B cell (primary cell): Measurements from ENCODE around the gene RAC2. TPM values are rescaled to one million over a fixed set of nuclear protein-coding genes. Genes with fewer than 3 reads are reported as not detected.
A peak's percentile ranks its signal among the peaks of the same experiment; 100 is the strongest.

Source experiments
- ATAC-seq: fragments of 200-7000 bp; cut with Tn5 transposase; one replicate; pipeline ENCODE4 v1.10.0; 2021; ENCODE audit warnings: low read depth, mild to moderate bottlenecking, moderate number of reproducible peaks, moderate library complexity
- CTCF ChIA-PET: fragments of 350-600 bp; sonication (Branson Sonifier 250); formaldehyde crosslinking; loops from one replicate; lab custom pipeline; 2021; ENCODE audit warnings: antibody characterized with exemption, inconsistent platforms; lab: Charles Lee
- POLR2A ChIA-PET: fragments of 350-600 bp; sonication (Branson Sonifier 250); formaldehyde crosslinking; loops from one replicate; lab custom pipeline; 2021; ENCODE audit warnings: antibody characterized with exemption; lab: Charles Lee
- DNase-seq: peaks from one replicate; pipeline ENCODE4 v3.0.0; 2013
- H2AFZ ChIP-seq: 2 replicates; pipeline ENCODE4 v1.6.1; 2012; ENCODE audit warnings: mild to moderate bottlenecking, low read depth, low read length; ENCODE audit not compliant: insufficient read depth, poor library complexity, severe bottlenecking
- H3K27ac ChIP-seq, 2 donors: 1 replicate in 1 of 2; 2 replicates in 1 of 2; pipeline ENCODE4 v1.5.1; 2012 to 2013; ENCODE audit warnings: low read length in 2 of 2, mild to moderate bottlenecking in 2 of 2, moderate library complexity in 1 of 2
- H3K27me3 ChIP-seq, 4 experiments: fragments of 200-600 bp in 1 of 4; sonication (generic) in 1 of 4; replicated peaks in 1 of 4; 1 replicate in 2 of 4; 2 replicates in 2 of 4; pipeline versions ENCODE4 v1.6.1 to v1.7.0; 2013 to 2016; ENCODE audit warnings: low read length in 3 of 4, mild to moderate bottlenecking in 2 of 4, mixed read lengths in 1 of 4, moderate library complexity in 1 of 4; ENCODE audit not compliant: insufficient read depth in 4 of 4, control insufficient read depth in 3 of 4; ENCODE audit errors: control extremely low read depth in 1 of 4
- H3K36me3 ChIP-seq, 2 experiments: replicated peaks in 1 of 2; 1 replicate in 1 of 2; 2 replicates in 1 of 2; pipeline versions ENCODE4 v1.6.1 to v1.7.1; 2013; ENCODE audit warnings: low read length in 1 of 2; ENCODE audit not compliant: insufficient read depth in 2 of 2, control insufficient read depth in 1 of 2; ENCODE audit errors: control extremely low read depth in 1 of 2, extremely low read depth in 1 of 2
- H3K4me1 ChIP-seq, 2 donors: fragments of 200-600 bp in 1 of 2; sonication (generic) in 1 of 2; 1 replicate in 1 of 2; 2 replicates in 1 of 2; pipeline versions ENCODE4 v1.5.1 to v1.6.1; 2013 to 2017; ENCODE audit warnings: low read length in 2 of 2; ENCODE audit not compliant: control insufficient read depth in 2 of 2, insufficient read depth in 2 of 2
- H3K4me2 ChIP-seq: replicated peaks from 2 replicates; pipeline ENCODE3; 2012; ENCODE audit warnings: mild to moderate bottlenecking, low read depth, low read length; ENCODE audit not compliant: poor library complexity, severe bottlenecking
- H3K4me3 ChIP-seq, 5 experiments: fragments of 200-600 bp in 1 of 5; sonication (generic) in 1 of 5; 1 replicate in 3 of 5; 2 replicates in 2 of 5; pipeline versions ENCODE4 v1.5.1 to v1.7.0; 2011 to 2016; ENCODE audit warnings: low read length in 4 of 5, mild to moderate bottlenecking in 4 of 5, low read depth in 2 of 5, control low read depth in 1 of 5, moderate library complexity in 1 of 5; ENCODE audit not compliant: insufficient read depth in 1 of 5; ENCODE audit errors: control extremely low read depth in 1 of 5, extremely low read depth in 1 of 5
- H3K79me2 ChIP-seq: fragments of 200-600 bp; sonication (generic); one replicate; pipeline ENCODE4 v1.6.0; 2016; ENCODE audit warnings: low read length; ENCODE audit not compliant: control insufficient read depth, insufficient read depth
- H3K9ac ChIP-seq: fragments of 200-600 bp; sonication (generic); 2 replicates; pipeline ENCODE4 v1.6.1; 2017; ENCODE audit warnings: mild to moderate bottlenecking, low read length, moderate library complexity
- H3K9me3 ChIP-seq, 3 donors: one replicate each; pipeline versions ENCODE4 v1.6.1 to v1.7.1; 2013; ENCODE audit warnings: low read length in 2 of 3; ENCODE audit not compliant: control insufficient read depth in 2 of 3, insufficient read depth in 1 of 3; ENCODE audit errors: control extremely low read depth in 1 of 3
- H4K20me1 ChIP-seq: 2 replicates; pipeline ENCODE4 v1.6.0; 2012; ENCODE audit warnings: mild to moderate bottlenecking, low read length; ENCODE audit not compliant: insufficient read depth, control insufficient read depth, poor library complexity, severe bottlenecking
- H3K27ac Mint-ChIP-seq: one replicate; pipeline ENCODE4 v1.8.0; 2021; ENCODE audit warnings: mixed read lengths
- H3K27me3 Mint-ChIP-seq: one replicate; pipeline ENCODE4 v1.8.0; 2021; ENCODE audit warnings: mixed read lengths
- H3K4me1 Mint-ChIP-seq: one replicate; pipeline ENCODE4 v1.8.0; 2021; ENCODE audit warnings: mixed read lengths
- H3K4me3 Mint-ChIP-seq: one replicate; pipeline ENCODE4 v1.8.0; 2021; ENCODE audit warnings: mixed read lengths
- H3K9me3 Mint-ChIP-seq: one replicate; pipeline ENCODE4 v1.8.0; 2022; ENCODE audit warnings: mixed read lengths; ENCODE audit not compliant: insufficient read depth
- CTCF ChIP-seq: fragments of 200-600 bp; IDR thresholded peaks from one replicate; pipeline ENCODE4 v1.8.0; 2022; ENCODE audit warnings: antibody characterized with exemption, mild to moderate bottlenecking
- EZH2 ChIP-seq: IDR thresholded peaks from 2 replicates; pipeline ENCODE4 v1.6.1; 2012; ENCODE audit warnings: borderline replicate concordance, low read depth, mild to moderate bottlenecking, moderate library complexity, low read length; ENCODE audit not compliant: insufficient read depth, poor library complexity, severe bottlenecking
- WGBS: methylation state at CpG from one replicate; pipeline ENCODE4 v1.1.5; 2013; ENCODE audit warnings: missing lambda C conversion rate; ENCODE audit not compliant: insufficient coverage; 5-methylcytosine and 5-hydroxymethylcytosine counted together
- intact Hi-C: fragments of 100-400 bp; cut with micrococcal nuclease; formaldehyde crosslinking; loops from one replicate; pipeline ENCODE4 v1.10.0; 2022
- polyA plus RNA-seq: library from polyadenylated mRNA; depleted of rRNA; stranded (reverse); fragments of >200 nt; gene quantifications from 2 replicates; pipeline ENCODE4 v1.2.3, GENCODE V29; 2012
- total RNA-seq, 2 donors: library from RNA; stranded (reverse); fragments of 120-200 nt in 1 of 2; gene quantifications; 1 replicate in 1 of 2; 2 replicates in 1 of 2; pipeline versions ENCODE4 v1.2.3 to v1.2.4, GENCODE V29; 2013 to 2022

Gene RAC2
- total and polyA plus RNA-seq, 2 donors (not counting 1 experiment from before 2014, with no cell fraction given), result 273 to 776 TPM

DNA sequence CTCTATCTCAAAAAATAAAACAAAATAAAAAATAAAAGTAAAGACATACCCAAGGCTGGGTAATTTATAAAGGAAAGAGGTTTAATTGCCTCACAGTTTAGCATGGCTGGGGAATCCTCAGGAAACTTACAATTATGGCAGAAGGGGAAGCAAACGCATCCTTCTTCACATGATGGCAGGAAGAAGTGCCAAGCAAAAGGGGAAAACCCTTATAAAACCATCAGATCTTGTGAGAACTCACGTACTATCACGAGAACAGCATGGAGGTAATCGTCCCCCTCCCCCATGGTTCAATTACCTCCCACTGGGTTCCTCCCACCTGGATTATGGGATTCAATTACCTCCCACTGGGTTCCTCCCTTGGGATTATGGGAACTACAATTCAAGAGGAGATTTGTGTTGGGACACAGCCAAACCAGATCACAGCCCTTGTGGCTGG lies 23.5 kb downstream of the RAC2 start:
- peaks cover 24% of the 10 kb centered on the region for H3K79me2 ChIP-seq
- peaks cover 82 to 91% of the 10 kb centered on the region in 2 donors for H3K4me1 ChIP-seq
- ChIA-PET CTCF (interaction anchor here (1.4 to 11.7 kb wide), 4 partner anchors 13 to 40 kb away, joined by 3 to 129 read pairs (median 54); partner anchors contain the start of gene RAC2), POLR2A (interaction anchor here (0.8 to 4.0 kb wide), 3 partner anchors 9 to 25 kb away, joined by 5 to 21 read pairs (median 5); no protein-coding TSS in a partner anchor)
- peak overlapping the region; percentile 78 for H3K4me2 ChIP-seq
- ATAC-seq, result no peak
- no peak overlapping the region for H3K9ac ChIP-seq
- H3K27ac ChIP-seq, result peak overlapping the region; percentile 87 to 93
- intact Hi-C loops, result no loop called here
- peaks cover 0 to 15% (median 0%) of the 10 kb centered on the region in 3 donors for H3K9me3 ChIP-seq
- Mint-ChIP-seq H3K9me3 (no peaks in the 10 kb centered on the region), H3K27me3 (no peaks in the 10 kb centered on the region), H3K4me1 (peaks cover 85% of the 10 kb centered on the region), H3K27ac (peak overlapping the region; percentile 98), H3K4me3 (peak overlapping the region; percentile 71)
- no peaks in the 10 kb centered on the region for H3K27me3 ChIP-seq
- no peaks in the 10 kb centered on the region for H4K20me1 ChIP-seq
- TF ChIP-seq CTCF (no peak), EZH2 (no peak)
- peak overlapping the region in 1 of 5 experiments; percentile 3 for H3K4me3 ChIP-seq
- WGBS, result 0% methylated on average over 2 of the region's 4 CpGs
- H2AFZ ChIP-seq, result no peak overlapping the region
- peaks cover 0 to 24% of the 10 kb centered on the region in 2 experiments for H3K36me3 ChIP-seq
- peak; percentile 65 for DNase-seq

DNA sequence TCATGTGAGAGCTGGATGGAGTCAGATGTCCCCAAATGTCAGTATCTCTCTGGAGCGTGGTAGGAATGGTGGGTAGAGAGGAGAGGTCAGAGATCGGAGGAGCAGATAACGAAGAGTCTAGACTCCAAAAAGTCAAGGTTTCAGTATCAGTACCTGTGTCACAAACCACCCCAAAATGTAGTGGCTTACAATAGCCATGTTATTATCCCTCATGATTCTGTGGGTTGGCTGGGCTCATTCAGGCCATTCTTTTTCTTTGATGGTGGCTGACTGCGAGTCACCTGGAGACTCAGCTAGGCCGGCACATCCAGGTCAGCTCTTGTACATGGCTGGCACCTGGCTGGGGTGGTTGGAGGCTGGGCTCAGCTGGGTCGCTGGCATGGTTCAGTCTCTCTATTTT lies 24.5 kb downstream of the RAC2 start:
- peak overlapping the region; percentile 78 for H3K4me2 ChIP-seq
- ChIA-PET CTCF (interaction anchor here (1.4 to 11.7 kb wide), 4 partner anchors 14 to 41 kb away, joined by 3 to 129 read pairs (median 54); partner anchors contain the start of gene RAC2), POLR2A (interaction anchor here (1.4 to 4.0 kb wide), 4 partner anchors 10 to 25 kb away, joined by 5 to 21 read pairs (median 14); partner anchors contain the start of gene RAC2)
- H3K27me3 ChIP-seq, result no peaks in the 10 kb centered on the region
- intact Hi-C loops, result loop anchor here (1.0 kb wide), 2 partner anchors 11 to 23 kb away; no protein-coding TSS in a partner anchor
- H3K4me1 Mint-ChIP-seq, result peaks cover 75% of the 10 kb centered on the region
- H3K4me3 Mint-ChIP-seq, result peak overlapping the region; percentile 69
- H3K9me3 Mint-ChIP-seq, result no peaks in the 10 kb centered on the region
- no peaks in the 10 kb centered on the region for H3K27me3 Mint-ChIP-seq
- no peaks in the 10 kb centered on the region for H4K20me1 ChIP-seq
- DNase-seq, result no peak
- peak overlapping the region; percentile 87 to 93 for H3K27ac ChIP-seq
- H3K36me3 ChIP-seq, result peaks cover 0 to 13% of the 10 kb centered on the region in 2 experiments
- peak overlapping the region; percentile 52 for H3K9ac ChIP-seq
- peaks cover 24% of the 10 kb centered on the region for H3K79me2 ChIP-seq
- peaks cover 0 to 12% (median 0%) of the 10 kb centered on the region in 3 donors for H3K9me3 ChIP-seq
- peaks cover 72 to 80% of the 10 kb centered on the region in 2 donors for H3K4me1 ChIP-seq
- H3K27ac Mint-ChIP-seq, result peak overlapping the region; percentile 94
- TF ChIP-seq EZH2 (no peak), CTCF (no peak)
- WGBS, result 83% methylated on average over 4 of the region's 6 CpGs
- ATAC-seq, result no peak
- no peak overlapping the region for H2AFZ ChIP-seq
- H3K4me3 ChIP-seq, result peak overlapping the region in 2 of 5 experiments; percentile 16 to 29
